Choroid plexus epithelial cell (primary cell): ENCODE data around the gene AMELX.

Experiments used
- DNase-seq: peaks from one replicate; pipeline ENCODE4 v3.0.0-alpha.2; 2010; ENCODE audit warnings: low read depth
- H3K4me3 ChIP-seq: 2 replicates; pipeline ENCODE4 v1.5.1; 2011; ENCODE audit warnings: low read depth, mild to moderate bottlenecking, control low read depth, low read length, moderate library complexity
- TF ChIP-seq, protein P1 (sequence below): conservative IDR thresholded peaks from 2 replicates; pipeline ENCODE4 v1.5.1; 2011; ENCODE audit warnings: low read depth, mild to moderate bottlenecking, control low read depth, inconsistent platforms, low read length, moderate library complexity

The AMELX gene

DNA sequence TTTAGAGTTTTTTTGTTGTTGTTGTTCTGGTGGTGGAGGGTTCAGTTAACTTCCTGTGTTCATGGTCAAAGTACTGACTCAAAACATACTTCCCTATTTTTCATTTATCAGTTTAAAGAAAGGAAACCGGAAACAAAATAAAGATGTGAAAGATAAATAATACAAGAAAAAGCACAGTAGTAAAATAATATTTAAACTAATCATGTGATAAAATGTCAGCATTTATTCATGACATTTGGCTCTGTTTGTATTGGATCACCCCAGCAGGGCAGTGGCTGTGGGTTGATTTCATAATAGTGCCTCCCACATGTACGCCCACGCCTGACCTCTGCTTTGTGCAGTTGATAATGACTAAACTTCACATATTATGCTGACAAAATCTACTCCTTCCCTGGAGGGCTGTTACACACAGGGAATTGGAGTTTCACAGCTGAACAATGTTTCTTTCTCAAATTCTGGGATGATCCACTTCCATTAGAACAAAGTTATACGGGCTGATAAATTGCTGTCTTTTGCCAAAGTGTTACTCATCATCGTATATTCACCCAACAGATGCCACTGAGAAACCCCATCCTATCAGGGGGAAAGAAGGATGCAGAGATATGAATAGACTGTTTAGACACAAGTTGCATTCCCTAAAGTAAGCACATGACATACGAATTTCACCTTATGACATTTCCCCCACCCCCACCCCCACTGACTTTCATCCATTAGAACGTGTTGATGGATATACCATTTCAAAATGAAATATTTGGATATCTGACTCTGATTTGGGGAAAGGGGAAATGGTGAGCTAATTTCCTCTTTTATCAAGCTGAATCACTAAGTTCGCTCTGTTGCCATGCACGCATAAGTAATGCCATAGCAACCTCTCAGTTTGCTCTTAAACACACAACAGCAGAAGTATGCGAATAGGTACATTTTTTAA lies 48.3 kb downstream of the AMELX start:
- peak overlapping the region; percentile 6 for H3K4me3 ChIP-seq
- TF ChIP-seq, protein P1, sequence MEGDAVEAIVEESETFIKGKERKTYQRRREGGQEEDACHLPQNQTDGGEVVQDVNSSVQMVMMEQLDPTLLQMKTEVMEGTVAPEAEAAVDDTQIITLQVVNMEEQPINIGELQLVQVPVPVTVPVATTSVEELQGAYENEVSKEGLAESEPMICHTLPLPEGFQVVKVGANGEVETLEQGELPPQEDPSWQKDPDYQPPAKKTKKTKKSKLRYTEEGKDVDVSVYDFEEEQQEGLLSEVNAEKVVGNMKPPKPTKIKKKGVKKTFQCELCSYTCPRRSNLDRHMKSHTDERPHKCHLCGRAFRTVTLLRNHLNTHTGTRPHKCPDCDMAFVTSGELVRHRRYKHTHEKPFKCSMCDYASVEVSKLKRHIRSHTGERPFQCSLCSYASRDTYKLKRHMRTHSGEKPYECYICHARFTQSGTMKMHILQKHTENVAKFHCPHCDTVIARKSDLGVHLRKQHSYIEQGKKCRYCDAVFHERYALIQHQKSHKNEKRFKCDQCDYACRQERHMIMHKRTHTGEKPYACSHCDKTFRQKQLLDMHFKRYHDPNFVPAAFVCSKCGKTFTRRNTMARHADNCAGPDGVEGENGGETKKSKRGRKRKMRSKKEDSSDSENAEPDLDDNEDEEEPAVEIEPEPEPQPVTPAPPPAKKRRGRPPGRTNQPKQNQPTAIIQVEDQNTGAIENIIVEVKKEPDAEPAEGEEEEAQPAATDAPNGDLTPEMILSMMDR = no peak
- peak; percentile 90 for DNase-seq

- TF ChIP-seq, protein P1 = no peak
- H3K4me3 ChIP-seq = no peak overlapping the region
Observed at GRCh38 chrX:11342673-11343072, 49.5 kb downstream of the AMELX start.

GRCh38 chrX:11346121-11346682 lies 53.0 kb downstream of the AMELX start:
- TF ChIP-seq, protein P1 = no peak
- no peak overlapping the region for H3K4me3 ChIP-seq
- DNase-seq = no peak

More at GRCh38 chrX:11342673-11343072, 49.5 kb downstream of the AMELX start:
- DNase-seq = no peak

GRCh38 chrX:11347300-11347699 lies 54.1 kb downstream of the AMELX start:
- no peak for DNase-seq
- TF ChIP-seq, protein P1 = no peak

GRCh38 chrX:11349020-11349419 lies 55.8 kb downstream of the AMELX start:
- no peak for DNase-seq
- TF ChIP-seq, protein P1 = no peak

More at GRCh38 chrX:11347300-11347699, 54.1 kb downstream of the AMELX start:
- H3K4me3 ChIP-seq = no peak overlapping the region

GRCh38 chrX:11349661-11350337 lies 56.6 kb downstream of the AMELX start:
- TF ChIP-seq, protein P1 = no peak
- no peak for DNase-seq

More at GRCh38 chrX:11349020-11349419, 55.8 kb downstream of the AMELX start:
- no peak overlapping the region for H3K4me3 ChIP-seq

More at GRCh38 chrX:11349661-11350337, 56.6 kb downstream of the AMELX start:
- H3K4me3 ChIP-seq = no peak overlapping the region
